ENCODE results near the gene HLX.

HLX gene

GRCh38 chr1:220879509-220880361, 492 bp downstream of the HLX start:
- no peaks in the 10 kb centered on the region for H4K20me1 ChIP-seq (ENCODE audit: insufficient read depth)
- peak overlapping the region; percentile 99 for H2AFZ ChIP-seq (ENCODE audit: low read depth)
- no peaks in the 10 kb centered on the region for H3K36me3 ChIP-seq (ENCODE audit: insufficient read depth)
- peaks cover 12% of the 10 kb centered on the region; the same call in 1 of the 2 replicates for H3K79me2 ChIP-seq (ENCODE audit: insufficient read depth, low read depth)
- H3K4me2 ChIP-seq: peak overlapping the region; percentile 89
- TF ChIP-seq, protein P1, sequence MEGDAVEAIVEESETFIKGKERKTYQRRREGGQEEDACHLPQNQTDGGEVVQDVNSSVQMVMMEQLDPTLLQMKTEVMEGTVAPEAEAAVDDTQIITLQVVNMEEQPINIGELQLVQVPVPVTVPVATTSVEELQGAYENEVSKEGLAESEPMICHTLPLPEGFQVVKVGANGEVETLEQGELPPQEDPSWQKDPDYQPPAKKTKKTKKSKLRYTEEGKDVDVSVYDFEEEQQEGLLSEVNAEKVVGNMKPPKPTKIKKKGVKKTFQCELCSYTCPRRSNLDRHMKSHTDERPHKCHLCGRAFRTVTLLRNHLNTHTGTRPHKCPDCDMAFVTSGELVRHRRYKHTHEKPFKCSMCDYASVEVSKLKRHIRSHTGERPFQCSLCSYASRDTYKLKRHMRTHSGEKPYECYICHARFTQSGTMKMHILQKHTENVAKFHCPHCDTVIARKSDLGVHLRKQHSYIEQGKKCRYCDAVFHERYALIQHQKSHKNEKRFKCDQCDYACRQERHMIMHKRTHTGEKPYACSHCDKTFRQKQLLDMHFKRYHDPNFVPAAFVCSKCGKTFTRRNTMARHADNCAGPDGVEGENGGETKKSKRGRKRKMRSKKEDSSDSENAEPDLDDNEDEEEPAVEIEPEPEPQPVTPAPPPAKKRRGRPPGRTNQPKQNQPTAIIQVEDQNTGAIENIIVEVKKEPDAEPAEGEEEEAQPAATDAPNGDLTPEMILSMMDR (conservative IDR thresholded peaks at IDR 0.05; ENCODE audit: low read depth, low read length): no peak
- peak overlapping the region; percentile 84 for H3K27ac ChIP-seq
- peaks cover 16% of the 10 kb centered on the region for H3K4me1 ChIP-seq (ENCODE audit: low read depth, poor library complexity, severe bottlenecking)
- no peaks in the 10 kb centered on the region for H3K27me3 ChIP-seq (ENCODE audit: insufficient read depth, low read depth)
- peak overlapping the region; percentile 77 for H3K4me3 ChIP-seq (IDR thresholded peaks at IDR 0.05; ENCODE audit: insufficient read depth, low read depth, low read length)
- peak overlapping the region; percentile 81 for H3K9ac ChIP-seq

- H3K79me2 ChIP-seq (ENCODE audit: insufficient read depth, low read depth): peaks cover 12% of the 10 kb centered on the region; the same call in 1 of the 2 replicates
- peak overlapping the region; percentile 77 for H3K4me3 ChIP-seq (IDR thresholded peaks at IDR 0.05; ENCODE audit: insufficient read depth, low read depth, low read length)
- H3K36me3 ChIP-seq (ENCODE audit: insufficient read depth): no peaks in the 10 kb centered on the region
- no peaks in the 10 kb centered on the region for H4K20me1 ChIP-seq (ENCODE audit: insufficient read depth)
- peak overlapping the region; percentile 99 for H2AFZ ChIP-seq (ENCODE audit: low read depth)
- TF ChIP-seq, protein P1 (conservative IDR thresholded peaks at IDR 0.05; ENCODE audit: low read depth, low read length): no peak
- peak overlapping the region; percentile 84 for H3K27ac ChIP-seq
- H3K4me1 ChIP-seq (ENCODE audit: low read depth, poor library complexity, severe bottlenecking): peaks cover 16% of the 10 kb centered on the region
- H3K4me2 ChIP-seq: peak overlapping the region; percentile 89
- H3K9ac ChIP-seq: peak overlapping the region; percentile 81
- H3K27me3 ChIP-seq (ENCODE audit: insufficient read depth, low read depth): no peaks in the 10 kb centered on the region
These were observed 1.1 kb downstream of the HLX start for GRCh38 chr1:220880362-220880670.

DNA sequence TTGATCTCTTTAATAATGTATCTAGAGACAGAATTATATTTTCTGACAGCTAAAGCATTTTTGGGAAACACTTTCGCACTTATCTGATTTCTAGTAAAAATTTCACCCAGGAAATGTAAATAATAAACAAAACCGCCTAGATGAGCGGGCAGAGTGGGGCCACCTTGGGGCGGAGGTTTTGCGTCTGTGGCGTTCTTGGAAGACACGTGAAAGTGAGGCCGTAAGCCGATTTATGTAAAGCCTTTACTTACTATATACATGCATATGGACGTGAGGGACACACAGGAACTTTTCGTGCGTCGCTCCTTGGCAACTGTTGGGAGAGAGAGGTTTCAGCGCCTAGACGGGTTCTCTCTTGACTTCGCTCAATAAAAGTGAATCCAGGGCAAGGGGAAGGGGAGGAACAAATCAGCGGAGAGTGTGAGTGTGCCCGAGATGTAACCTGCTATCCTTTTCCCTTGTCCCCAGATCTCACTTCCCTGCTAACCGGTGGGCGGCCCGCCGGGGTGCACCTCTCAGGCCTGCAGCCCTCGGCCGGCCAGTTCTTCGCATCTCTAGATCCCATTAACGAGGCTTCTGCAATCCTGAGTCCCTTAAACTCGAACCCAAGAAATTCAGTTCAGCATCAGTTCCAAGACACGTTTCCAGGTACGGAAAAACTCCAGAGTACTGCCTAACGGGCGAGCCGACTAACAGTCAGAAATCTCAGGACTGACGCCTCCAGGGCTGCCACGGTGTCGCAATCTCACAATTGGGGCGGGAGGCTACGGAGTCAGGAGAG, 1.7 kb downstream of the HLX start:
- H2AFZ ChIP-seq (ENCODE audit: low read depth): peak overlapping the region; percentile 99
- peak overlapping the region; percentile 89 for H3K4me2 ChIP-seq
- H3K27me3 ChIP-seq (ENCODE audit: insufficient read depth, low read depth): no peaks in the 10 kb centered on the region

More for the DNA sequence above, 1.7 kb downstream of the HLX start:
- Histone ChIP-seq H3K9ac (peak overlapping the region; percentile 81; the same call in 1 of the 2 replicates), H3K4me3 (IDR thresholded peaks at IDR 0.05; ENCODE audit: insufficient read depth, low read depth, low read length) (peak overlapping the region; percentile 77), H3K79me2 (ENCODE audit: insufficient read depth, low read depth) (peaks cover 12% of the 10 kb centered on the region; the same call in 1 of the 2 replicates), H3K4me1 (ENCODE audit: low read depth, poor library complexity, severe bottlenecking) (peaks cover 16% of the 10 kb centered on the region), H4K20me1 (ENCODE audit: insufficient read depth) (no peaks in the 10 kb centered on the region), H3K36me3 (ENCODE audit: insufficient read depth) (no peaks in the 10 kb centered on the region), H3K27ac (peak overlapping the region; percentile 84; the same call in 1 of the 2 replicates)
- TF ChIP-seq, protein P1 (conservative IDR thresholded peaks at IDR 0.05; ENCODE audit: low read depth, low read length): no peak

Data from KMS-11 (cell line).